WTC11 (cell line): ENCODE results near the gene LRRC7.

Source experiments
- CTCF ChIP-seq: fragments of 200-600 bp; IDR thresholded peaks from 2 replicates; pipeline ENCODE4 v1.8.0; 2022; ENCODE audit warnings: antibody characterized with exemption
- ELF4 ChIP-seq: sonication (generic); formaldehyde crosslinking; IDR thresholded peaks from 2 replicates; pipeline ENCODE4 v1.8.1; 2022; ENCODE audit warnings: low read depth, mild to moderate bottlenecking, moderate library complexity, missing genetic modification reagents
- NR3C1 ChIP-seq: sonication (generic); formaldehyde crosslinking; conservative IDR thresholded peaks from 2 replicates; pipeline ENCODE4 v1.8.1; 2023; ENCODE audit warnings: low read depth, mild to moderate bottlenecking, missing genetic modification reagents

- TF ChIP-seq CTCF (no peak), ELF4 (CRISPR knock-in tag) (no peak), NR3C1 (CRISPR knock-in tag) (no peak)
Observed at GRCh38 chr1:69946935-69947334, 379.2 kb downstream of the LRRC7 start.
